ENCODE results near the gene OCIAD1.

GRCh38 chr4:48796191-48796926, 34.5 kb upstream of the OCIAD1 start:
- TF ChIP-seq GATA3 (IDR thresholded peaks at IDR 0.05; ENCODE audit: low read depth, low read length) (no peak), GATA2 (IDR thresholded peaks at IDR 0.05; ENCODE audit: low read depth, low read length) (no peak)

All from SH-SY5Y (cell line).